Mucosa of descending colon (tissue), 3 donors: ENCODE results near the gene SLC47A1. TPM values are rescaled to one million over a fixed set of nuclear protein-coding genes. Genes with fewer than 3 reads are reported as not detected.
A peak's percentile ranks its signal among the peaks of the same experiment; 100 is the strongest.

ENCODE experiments used
- ATAC-seq: fragments of 200-7000 bp; cut with Tn5 transposase; one replicate; pipeline ENCODE4 v1.9.1; 2020; ENCODE audit warnings: mild to moderate bottlenecking, moderate library complexity
- DNase-seq, 3 donors: peaks; one replicate each; pipeline ENCODE4 v3.0.0-alpha.2; 2020
- H3K36me3 ChIP-seq: fragments of 200-600 bp; one replicate; pipeline ENCODE4 v1.8.0; 2021; ENCODE audit warnings: low read depth, mild to moderate bottlenecking
- H3K4me1 ChIP-seq: fragments of 200-600 bp; one replicate; pipeline ENCODE4 v1.8.0; 2021; ENCODE audit warnings: low read depth, mild to moderate bottlenecking
- H3K4me3 ChIP-seq: fragments of 200-600 bp; one replicate; pipeline ENCODE4 v1.8.0; 2021; ENCODE audit warnings: mild to moderate bottlenecking
- H3K9me3 ChIP-seq: fragments of 200-600 bp; one replicate; pipeline ENCODE4 v1.8.0; 2021; ENCODE audit warnings: mild to moderate bottlenecking
- intact Hi-C, 2 donors: fragments of 100-400 bp; cut with DNase I in 1 of 2; cut with micrococcal nuclease in 1 of 2; formaldehyde crosslinking; loops; one replicate each; pipeline versions ENCODE4 v1.11.0 to v1.11.1; 2022; cut with DNase I, micrococcal nuclease
- total RNA-seq, 3 donors: library from RNA; stranded (reverse); fragmentation: NEBNext Ultra II Directional in 2 of 3; extraction: Animal tissue kit (Norgen Biotek cat#: 25700) in 2 of 3; gene quantifications; one replicate each; pipeline versions ENCODE4 v1.2.1 to v1.2.4, GENCODE V29; 2021 to 2023
- TF ChIP-seq, protein P1 (sequence below): fragments of 200-600 bp; IDR thresholded peaks from one replicate; pipeline ENCODE4 v1.8.0; 2022; ENCODE audit warnings: antibody characterized with exemption, mild to moderate bottlenecking
- donor health status: DM: no; HTN: no; CAD: no; lungs with moderate emphysema.
- donor health status: DM: no; HTN: no; CAD: no.
- donor health status: DM: no; HTN: yes; CAD: no.

The SLC47A1 gene
- total RNA-seq, 3 donors from 2014 or later, result 1.0 to 2.9 (median 2.3) TPM

DNA sequence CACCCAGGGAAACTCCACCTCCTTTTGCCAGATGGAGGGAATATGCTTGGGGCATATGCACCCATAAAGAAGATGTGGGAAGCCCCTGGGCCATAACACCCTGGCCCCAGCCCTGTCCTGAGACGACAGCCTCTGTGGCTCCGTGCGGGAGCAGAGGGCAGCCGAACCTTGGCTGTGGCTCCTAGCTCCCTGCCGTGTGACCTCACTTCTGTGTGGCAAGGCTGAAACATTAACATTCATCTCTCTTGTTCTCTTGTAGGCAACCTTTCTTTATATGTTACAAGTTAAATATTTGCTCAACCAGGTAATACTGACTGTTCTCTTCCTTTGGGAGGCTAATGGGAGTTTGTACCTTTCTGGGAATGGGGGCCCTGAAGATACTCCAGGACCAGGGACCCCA, 17.5 kb downstream of the SLC47A1 start:
- TF ChIP-seq, protein P1, sequence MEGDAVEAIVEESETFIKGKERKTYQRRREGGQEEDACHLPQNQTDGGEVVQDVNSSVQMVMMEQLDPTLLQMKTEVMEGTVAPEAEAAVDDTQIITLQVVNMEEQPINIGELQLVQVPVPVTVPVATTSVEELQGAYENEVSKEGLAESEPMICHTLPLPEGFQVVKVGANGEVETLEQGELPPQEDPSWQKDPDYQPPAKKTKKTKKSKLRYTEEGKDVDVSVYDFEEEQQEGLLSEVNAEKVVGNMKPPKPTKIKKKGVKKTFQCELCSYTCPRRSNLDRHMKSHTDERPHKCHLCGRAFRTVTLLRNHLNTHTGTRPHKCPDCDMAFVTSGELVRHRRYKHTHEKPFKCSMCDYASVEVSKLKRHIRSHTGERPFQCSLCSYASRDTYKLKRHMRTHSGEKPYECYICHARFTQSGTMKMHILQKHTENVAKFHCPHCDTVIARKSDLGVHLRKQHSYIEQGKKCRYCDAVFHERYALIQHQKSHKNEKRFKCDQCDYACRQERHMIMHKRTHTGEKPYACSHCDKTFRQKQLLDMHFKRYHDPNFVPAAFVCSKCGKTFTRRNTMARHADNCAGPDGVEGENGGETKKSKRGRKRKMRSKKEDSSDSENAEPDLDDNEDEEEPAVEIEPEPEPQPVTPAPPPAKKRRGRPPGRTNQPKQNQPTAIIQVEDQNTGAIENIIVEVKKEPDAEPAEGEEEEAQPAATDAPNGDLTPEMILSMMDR, result no peak
- DNase-seq (no peak), ATAC-seq (peak; percentile 54)
- Histone ChIP-seq H3K36me3 (no peaks in the 10 kb centered on the region), H3K4me3 (no peak overlapping the region), H3K9me3 (no peaks in the 10 kb centered on the region), H3K4me1 (peaks cover 11% of the 10 kb centered on the region)
- intact Hi-C loops, result no loop called here

DNA sequence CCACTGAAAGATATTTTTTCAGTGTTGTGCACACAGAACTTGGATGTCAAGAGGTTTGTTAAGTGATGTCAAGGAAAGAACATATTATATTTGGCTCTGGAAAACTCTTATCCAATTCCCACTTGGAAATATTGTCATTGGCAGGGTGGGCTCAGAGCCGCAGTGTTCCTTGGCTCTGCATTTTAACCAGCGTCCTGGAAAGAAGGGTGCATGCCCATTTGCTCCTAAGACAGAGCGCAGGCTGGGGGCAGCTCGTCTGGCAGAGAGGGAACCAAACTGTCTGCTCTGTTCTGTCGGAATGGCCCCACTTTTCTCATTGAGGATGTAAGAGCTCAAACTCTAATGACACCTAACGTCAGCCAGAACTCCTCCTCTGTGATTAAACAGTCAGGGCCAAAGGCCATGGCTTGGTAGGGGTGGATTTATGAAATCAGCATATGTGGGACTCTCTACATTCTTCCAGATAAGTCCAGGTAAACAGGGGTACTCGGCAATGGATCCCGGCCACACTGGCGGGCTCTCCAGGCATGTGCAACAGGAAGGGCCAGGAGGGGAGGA, 18.0 kb downstream of the SLC47A1 start:
- no peak overlapping the region for H3K4me3 ChIP-seq
- H3K36me3 ChIP-seq, result no peaks in the 10 kb centered on the region
- intact Hi-C loops, result no loop called here
- DNase-seq (peak in 1 of 3 donors; percentile 30), ATAC-seq (peak; percentile 74)
- no peaks in the 10 kb centered on the region for H3K9me3 ChIP-seq
- TF ChIP-seq, protein P1, result no peak
- peaks cover 6% of the 10 kb centered on the region for H3K4me1 ChIP-seq

GRCh38 chr17:19553036-19553435, 19.4 kb downstream of the SLC47A1 start:
- no peak for ATAC-seq
- no peaks in the 10 kb centered on the region for H3K9me3 ChIP-seq
- TF ChIP-seq, protein P1, result no peak
- intact Hi-C loops, result no loop called here
- no peaks in the 10 kb centered on the region for H3K36me3 ChIP-seq
- no peak for DNase-seq
- no peak overlapping the region for H3K4me3 ChIP-seq
- peaks cover 6% of the 10 kb centered on the region for H3K4me1 ChIP-seq

DNA sequence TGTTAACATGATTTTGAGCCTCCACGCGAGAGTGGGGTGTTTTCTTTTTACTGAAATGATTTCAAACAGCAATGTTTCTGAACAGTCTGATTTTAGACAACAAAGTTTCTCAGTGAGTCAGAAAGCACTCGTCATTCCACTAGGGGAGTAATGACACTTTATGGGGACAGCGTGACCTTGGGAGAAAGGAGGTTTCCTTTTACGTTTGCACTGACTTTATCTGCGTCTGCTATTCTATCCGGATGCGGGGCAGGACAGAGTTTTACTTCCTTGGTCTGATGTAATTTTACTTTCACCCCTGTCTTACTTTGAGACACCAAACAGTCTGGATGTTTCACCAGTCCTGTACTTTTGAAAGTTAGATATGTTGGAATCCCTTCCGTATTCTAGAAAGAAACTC, 20.7 kb downstream of the SLC47A1 start:
- Histone ChIP-seq H3K4me3 (no peak overlapping the region), H3K9me3 (no peaks in the 10 kb centered on the region), H3K4me1 (peaks cover 6% of the 10 kb centered on the region), H3K36me3 (no peaks in the 10 kb centered on the region)
- ATAC-seq (peak; percentile 72), DNase-seq (no peak)
- intact Hi-C loops, result no loop called here
- TF ChIP-seq, protein P1, result no peak

- DNase-seq (no peak), ATAC-seq (no peak)
- H3K36me3 ChIP-seq, result no peaks in the 10 kb centered on the region
- intact Hi-C loops, result no loop called here
- H3K4me1 ChIP-seq, result peaks cover 6% of the 10 kb centered on the region
- no peaks in the 10 kb centered on the region for H3K9me3 ChIP-seq
- TF ChIP-seq, protein P1, result no peak
- H3K4me3 ChIP-seq, result no peak overlapping the region
Observed at GRCh38 chr17:19555746-19556145, 22.1 kb downstream of the SLC47A1 start.

- Histone ChIP-seq H3K9me3 (no peaks in the 10 kb centered on the region), H3K4me1 (no peaks in the 10 kb centered on the region), H3K36me3 (no peaks in the 10 kb centered on the region), H3K4me3 (no peak overlapping the region)
- DNase-seq (no peak), ATAC-seq (no peak)
- intact Hi-C loops, result no loop called here
- TF ChIP-seq, protein P1, result no peak
Observed at GRCh38 chr17:19558946-19559345, 25.3 kb downstream of the SLC47A1 start.
